RWPE1 (cell line): ENCODE data around the gene DCLRE1A.
"Not testable (repeated sequence)": the region's sequence is repeated elsewhere in the genome, so short reads cannot be mapped to it uniquely, and the experiment has no call there.

Experiments
- CTCF ChIA-PET: fragments of 350-600 bp; sonication (Branson Sonifier 250); formaldehyde crosslinking; extraction: SDS; loops from one replicate; lab custom pipeline; 2021; lab: Yijun Ruan, JAX
- POLR2A ChIA-PET: fragments of 400-600 bp; formaldehyde crosslinking; extraction: SDS; loops from one replicate; lab custom pipeline; 2020; ENCODE audit warnings: antibody characterized with exemption; ENCODE audit not compliant: low non-redundant PET; lab: Yijun Ruan, JAX
- DNase-seq: peaks from one replicate; pipeline ENCODE4 v3.0.0; 2012; ENCODE audit warnings: low spot score
- H3K27ac ChIP-seq: fragments of 450-650 bp; 2 replicates; pipeline ENCODE4 v1.5.1; 2017
- CTCF ChIP-seq: fragments of 450-650 bp; conservative IDR thresholded peaks from 2 replicates; pipeline ENCODE4 v1.5.1; 2017; ENCODE audit warnings: low read depth, mild to moderate bottlenecking

The DCLRE1A gene

GRCh38 chr10:113825791-113826190 is 28.1 kb downstream of the DCLRE1A start:
- no peak for DNase-seq
- ChIA-PET POLR2A (interaction anchor here (0.7 kb wide), 1 partner anchor 314 kb away, joined by 3 read pairs; no protein-coding TSS in a partner anchor), CTCF (no interaction called here)
- no peak for TF ChIP-seq CTCF
- no peak overlapping the region for H3K27ac ChIP-seq

- DNase-seq = no peak
- CTCF ChIA-PET = interaction anchor here (1.7 kb wide), 1 partner anchor 17 kb away, joined by 3 read pairs; no protein-coding TSS in a partner anchor
Measured at GRCh38 chr10:113823389-113823788, 30.5 kb downstream of the DCLRE1A start.

GRCh38 chr10:113822174-113822573 is 31.7 kb downstream of the DCLRE1A start:
- TF ChIP-seq CTCF = no peak
- no peak overlapping the region for H3K27ac ChIP-seq
- ChIA-PET CTCF (interaction anchor here (1.7 kb wide), 1 partner anchor 16 kb away, joined by 3 read pairs; no protein-coding TSS in a partner anchor), POLR2A (no interaction called here)
- DNase-seq = no peak

More at GRCh38 chr10:113823389-113823788, 30.5 kb downstream of the DCLRE1A start:
- POLR2A ChIA-PET = no interaction called here
- no peak overlapping the region for H3K27ac ChIP-seq
- TF ChIP-seq CTCF = no peak

GRCh38 chr10:113821306-113821705 is 32.6 kb downstream of the DCLRE1A start:
- H3K27ac ChIP-seq, POLR2A ChIA-PET, CTCF ChIA-PET, DNase-seq: not testable (repeated sequence)

- TF ChIP-seq CTCF = no peak
- H3K27ac ChIP-seq = no peak overlapping the region
- ChIA-PET CTCF (no interaction called here), POLR2A (no interaction called here)
- DNase-seq = no peak
Measured at GRCh38 chr10:113820507-113820906, 33.4 kb downstream of the DCLRE1A start.

GRCh38 chr10:113819989-113820388 is 33.9 kb downstream of the DCLRE1A start:
- TF ChIP-seq CTCF = no peak
- CTCF ChIA-PET = interaction anchor here (0.7 kb wide), 1 partner anchor 13 kb away, joined by 6 read pairs; no protein-coding TSS in a partner anchor
- POLR2A ChIA-PET = no interaction called here
- H3K27ac ChIP-seq = no peak overlapping the region
- no peak for DNase-seq

GRCh38 chr10:113814700-113815099 is 39.2 kb downstream of the DCLRE1A start:
- POLR2A ChIA-PET = not testable (repeated sequence)

More at GRCh38 chr10:113814700-113815099, 39.2 kb downstream of the DCLRE1A start:
- DNase-seq, CTCF ChIA-PET, H3K27ac ChIP-seq: not testable (repeated sequence)
